Peyer's patch (tissue), 4 donors: Measurements from ENCODE around the gene FLT3LG.
"Not testable (repeated sequence)": the region's sequence is repeated elsewhere in the genome, so short reads cannot be mapped to it uniquely, and the experiment has no call there.

Experiments
- CTCF ChIP-seq, 6 experiments: fragments of 450-650 bp in 4 of 6; fragments of 200-600 bp in 2 of 6; sonication (generic) in 1 of 6; IDR thresholded peaks; one replicate each; pipeline ENCODE4 v1.5.1; 2017 to 2019; ENCODE audit warnings: antibody characterized with exemption in 6 of 6, mild to moderate bottlenecking in 3 of 6, moderate library complexity in 1 of 6
- POLR2A ChIP-seq, 2 donors: fragments of 450-650 bp; IDR thresholded peaks; one replicate each; pipeline ENCODE4 v1.5.1; 2017; ENCODE audit warnings: antibody characterized with exemption in 2 of 2, mild to moderate bottlenecking in 2 of 2, moderate library complexity in 2 of 2

GRCh38 chr19:49444100-49444700, 29.8 kb upstream of the FLT3LG start:
- TF ChIP-seq CTCF, POLR2A (IDR thresholded peaks at IDR 0.05): not testable (repeated sequence)
